ENCODE measurements around the gene ZNF317. TPM values are rescaled to one million over a fixed set of nuclear protein-coding genes. Genes with fewer than 3 reads are reported as not detected.

The ZNF317 gene
- total and polyA plus RNA-seq, 9 of the 15 experiments (the other 6 are each of a cell fraction or from before 2014, with no cell fraction given) = 17.3 to 43.2 (median 34.8) TPM

DNA sequence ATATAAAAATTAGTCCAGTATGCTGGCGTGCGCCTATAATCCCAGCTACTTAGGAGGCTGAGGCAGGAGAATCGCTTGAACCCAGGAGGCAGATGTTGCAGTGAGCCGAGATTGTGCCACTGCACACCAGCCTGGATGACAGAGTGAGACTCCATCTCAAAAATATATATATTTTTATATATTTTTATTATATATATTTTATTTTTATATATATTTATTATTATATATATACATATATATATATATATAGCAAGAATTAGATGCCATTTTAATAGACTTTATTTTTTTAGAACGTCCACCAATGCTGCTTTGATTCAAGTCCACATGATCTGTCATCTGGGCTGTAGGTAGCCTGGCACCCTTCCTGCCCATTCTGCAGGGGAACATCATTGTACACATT lies 35.1 kb downstream of the ZNF317 start:
- no peak overlapping the region for H3K27ac ChIP-seq (ENCODE audit: extremely low read depth, low read depth, low read length)
- no peak for FAIRE-seq
- no peak for DNase-seq (ENCODE audit: extremely low read depth in 1 of 4, low spot score in 3 of 4)
- H3K27me3 ChIP-seq (ENCODE audit: control insufficient read depth in 2 of 2, insufficient read depth in 2 of 2, low read length in 2 of 2) = no peaks in the 10 kb centered on the region
- H3K79me2 ChIP-seq (ENCODE audit: control insufficient read depth, insufficient read depth, low read length) = no peaks in the 10 kb centered on the region
- POLR2A ChIA-PET = no interaction called here
- H2AFZ ChIP-seq (ENCODE audit: low read depth, low read length) = no peak overlapping the region
- no peak for ATAC-seq
- H3K4me2 ChIP-seq (ENCODE audit: insufficient read depth, low read length) = no peak overlapping the region
- H3K9me1 ChIP-seq (ENCODE audit: control insufficient read depth, insufficient read depth, low read length) = no peaks in the 10 kb centered on the region
- intact Hi-C loops (cut with micrococcal nuclease) (loop anchor here (2.0 kb wide), 1 partner anchor 19 kb away; no protein-coding TSS in a partner anchor), in situ Hi-C loops (cut with MboI) (no loop called here)
- no peaks in the 10 kb centered on the region for H3K9me3 ChIP-seq (replicated peaks; ENCODE audit: control insufficient read depth, insufficient read depth, low read depth, low read length)
- no peaks in the 10 kb centered on the region for H3K36me3 ChIP-seq (ENCODE audit: control insufficient read depth, insufficient read depth, low read length)
- CTCF ChIA-PET (ENCODE audit: low intra/inter-chr PET ratio) = no interaction called here
- H3K4me1 ChIP-seq (replicated peaks in 1 of 2; ENCODE audit: control insufficient read depth in 2 of 2, insufficient read depth in 2 of 2, low read length in 2 of 2) = no peaks in the 10 kb centered on the region
- H3K9ac ChIP-seq (ENCODE audit: insufficient read depth in 1 of 2, low read depth in 2 of 2, low read length in 2 of 2) = no peak overlapping the region
- BruUV-seq (replicated peaks) = no TSS peak
- no peaks in the 10 kb centered on the region for H4K20me1 ChIP-seq (replicated peaks; ENCODE audit: control insufficient read depth, insufficient read depth, low read length)
- H3K4me3 ChIP-seq = no peak overlapping the region
- 64% methylated on average over 5 of the region's 5 CpGs for WGBS (ENCODE audit: insufficient coverage, low coverage, missing lambda C conversion rate)
- TF ChIP-seq CEBPB (tag; IDR thresholded peaks at IDR 0.05) (no peak), HDAC6 (IDR thresholded peaks at IDR 0.05; ENCODE audit: low read depth, low read length) (no peak), POLR2A (conservative IDR thresholded peaks at IDR 0.05) (no peak), PML (IDR thresholded peaks at IDR 0.05; ENCODE audit: low read length) (no peak), SREBF2 (CRISPR knock-in tag; IDR thresholded peaks at IDR 0.05) (no peak), SPI1 (IDR thresholded peaks at IDR 0.05; ENCODE audit: borderline replicate concordance, low read depth, low read length) (no peak), NCOA6 (IDR thresholded peaks at IDR 0.05) (no peak), ZBTB12 (CRISPR knock-in tag; IDR thresholded peaks at IDR 0.05) (no peak), ZBTB11 (CRISPR knock-in tag; IDR thresholded peaks at IDR 0.05) (no peak), MTF1 (CRISPR knock-in tag; IDR thresholded peaks at IDR 0.05; ENCODE audit: borderline replicate concordance) (no peak), TAF7 (tag; IDR thresholded peaks at IDR 0.05) (no peak), NCOA4 (IDR thresholded peaks at IDR 0.05; ENCODE audit: partially characterized antibody) (no peak), PTRF (tag; IDR thresholded peaks at IDR 0.05) (no peak), ZNF274 (IDR thresholded peaks at IDR 0.05; ENCODE audit: borderline replicate concordance, low read depth, low read length) (no peak), TCF7 (IDR thresholded peaks at IDR 0.05; ENCODE audit: borderline replicate concordance) (no peak), THRA (IDR thresholded peaks at IDR 0.05) (no peak)
- TF ChIP-seq, protein P1, sequence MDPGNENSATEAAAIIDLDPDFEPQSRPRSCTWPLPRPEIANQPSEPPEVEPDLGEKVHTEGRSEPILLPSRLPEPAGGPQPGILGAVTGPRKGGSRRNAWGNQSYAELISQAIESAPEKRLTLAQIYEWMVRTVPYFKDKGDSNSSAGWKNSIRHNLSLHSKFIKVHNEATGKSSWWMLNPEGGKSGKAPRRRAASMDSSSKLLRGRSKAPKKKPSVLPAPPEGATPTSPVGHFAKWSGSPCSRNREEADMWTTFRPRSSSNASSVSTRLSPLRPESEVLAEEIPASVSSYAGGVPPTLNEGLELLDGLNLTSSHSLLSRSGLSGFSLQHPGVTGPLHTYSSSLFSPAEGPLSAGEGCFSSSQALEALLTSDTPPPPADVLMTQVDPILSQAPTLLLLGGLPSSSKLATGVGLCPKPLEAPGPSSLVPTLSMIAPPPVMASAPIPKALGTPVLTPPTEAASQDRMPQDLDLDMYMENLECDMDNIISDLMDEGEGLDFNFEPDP (CRISPR knock-in tag; IDR thresholded peaks at IDR 0.05) = no peak
